Skeletal muscle satellite cell (primary cell): ENCODE measurements around the gene ASXL1.

Source experiments
- H3K27me3 ChIP-seq: 2 replicates; pipeline ENCODE4 v1.7.0; 2013; ENCODE audit warnings: low read length; ENCODE audit not compliant: control insufficient read depth, insufficient read depth
- H3K36me3 ChIP-seq: 2 replicates; pipeline ENCODE4 v1.7.0; 2013; ENCODE audit warnings: mild to moderate bottlenecking, control low read depth, low read length; ENCODE audit not compliant: insufficient read depth
- H3K4me1 ChIP-seq: 2 replicates; pipeline ENCODE4 v1.7.0; 2013; ENCODE audit warnings: low read length; ENCODE audit not compliant: control insufficient read depth, insufficient read depth
- H3K4me2 ChIP-seq: 2 replicates; pipeline ENCODE4 v1.7.0; 2013; ENCODE audit warnings: mild to moderate bottlenecking, low read length
- H3K4me3 ChIP-seq: 2 replicates; pipeline ENCODE4 v1.7.0; 2013; ENCODE audit warnings: low read length
- H3K9ac ChIP-seq: 2 replicates; pipeline ENCODE4 v1.7.0; 2013; ENCODE audit warnings: mild to moderate bottlenecking, low read depth, low read length, moderate library complexity
- H3K9me3 ChIP-seq: replicated peaks from 2 replicates; pipeline ENCODE4 v1.7.0; 2013; ENCODE audit warnings: mild to moderate bottlenecking, control low read depth, low read length

The ASXL1 gene

DNA sequence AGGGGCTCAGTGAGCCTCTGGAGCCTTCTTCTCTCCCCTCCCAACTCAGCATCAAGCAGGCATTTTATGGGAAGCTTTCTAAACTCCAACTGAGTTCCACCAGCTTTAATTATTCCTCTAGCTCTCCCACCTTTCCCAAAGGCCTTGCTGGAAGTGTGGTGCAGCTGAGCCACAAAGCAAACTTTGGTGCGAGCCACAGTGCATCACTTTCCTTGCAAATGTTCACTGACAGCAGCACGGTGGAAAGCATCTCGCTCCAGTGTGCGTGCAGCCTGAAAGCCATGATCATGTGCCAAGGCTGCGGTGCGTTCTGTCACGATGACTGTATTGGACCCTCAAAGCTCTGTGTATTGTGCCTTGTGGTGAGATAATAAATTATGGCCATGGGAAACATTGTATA lies 78.8 kb downstream of the ASXL1 start:
- no peaks in the 10 kb centered on the region for H3K27me3 ChIP-seq
- no peak overlapping the region for H3K4me3 ChIP-seq
- H3K36me3 ChIP-seq = peaks cover 96% of the 10 kb centered on the region
- no peak overlapping the region for H3K4me2 ChIP-seq
- no peak overlapping the region for H3K9ac ChIP-seq
- H3K4me1 ChIP-seq = peaks cover 12% of the 10 kb centered on the region
- H3K9me3 ChIP-seq = no peaks in the 10 kb centered on the region

DNA sequence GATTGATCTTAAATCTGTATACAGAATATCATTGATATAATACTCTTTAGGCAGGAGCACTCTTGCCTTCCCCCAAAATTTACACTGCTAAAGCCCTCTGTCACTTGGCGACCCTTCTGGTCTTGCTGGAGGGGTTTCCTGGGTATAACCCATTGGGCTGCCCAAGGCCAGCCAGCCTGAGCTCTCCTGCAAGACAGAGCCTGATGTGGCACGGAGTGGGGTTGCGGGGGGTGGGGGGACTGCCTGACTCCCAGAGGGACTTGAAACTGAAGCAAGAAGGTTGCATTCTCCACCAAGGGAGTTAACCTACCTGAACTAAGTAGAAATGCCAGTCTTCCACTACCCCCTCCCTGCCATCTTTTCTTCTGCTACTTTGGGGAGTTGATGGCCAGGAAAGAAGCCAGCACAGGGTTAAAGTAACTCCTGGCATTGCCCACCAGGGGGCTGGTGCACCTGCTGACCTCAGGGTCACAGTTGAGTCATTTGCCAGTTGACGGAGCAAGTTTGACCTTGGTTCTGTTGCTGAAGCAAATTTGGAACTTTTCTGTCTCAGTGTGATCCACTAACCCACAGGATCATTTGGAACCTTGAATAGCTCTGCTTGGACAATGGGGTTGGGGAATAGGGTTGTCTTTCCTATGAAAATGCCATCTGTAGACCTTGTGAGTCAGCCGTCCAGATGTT lies 79.4 kb downstream of the ASXL1 start:
- Histone ChIP-seq H3K27me3 (no peaks in the 10 kb centered on the region), H3K4me2 (no peak overlapping the region), H3K9me3 (no peaks in the 10 kb centered on the region), H3K9ac (no peak overlapping the region), H3K4me1 (peaks cover 12% of the 10 kb centered on the region), H3K36me3 (peaks cover 90% of the 10 kb centered on the region), H3K4me3 (no peak overlapping the region)

DNA sequence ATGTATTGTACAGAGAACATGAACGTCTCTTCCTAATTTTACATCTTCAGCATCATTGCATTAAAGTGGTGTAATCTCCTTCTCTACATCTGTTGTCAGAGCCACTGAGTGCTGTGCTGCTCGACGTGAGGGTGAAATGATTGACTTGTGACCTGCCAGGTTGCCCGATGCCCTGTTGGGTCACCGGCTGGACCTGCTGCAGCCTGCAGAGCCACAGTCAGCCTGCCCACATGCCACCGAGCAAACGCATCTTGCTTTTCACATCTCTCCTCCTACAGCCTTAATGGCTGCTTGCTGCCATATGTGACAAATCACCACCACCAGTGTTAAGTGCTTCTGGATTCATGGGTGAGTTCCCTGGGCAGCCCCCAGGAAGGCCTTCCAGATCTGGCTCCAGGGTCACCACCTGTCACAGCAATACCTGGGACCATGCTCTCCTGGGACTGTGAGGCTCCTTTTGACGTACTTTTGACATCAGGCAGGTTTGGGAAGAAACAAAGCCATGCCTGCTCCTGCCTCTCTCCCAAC lies 80.3 kb downstream of the ASXL1 start:
- Histone ChIP-seq H3K4me1 (peaks cover 12% of the 10 kb centered on the region), H3K27me3 (no peaks in the 10 kb centered on the region), H3K9me3 (no peaks in the 10 kb centered on the region), H3K36me3 (peaks cover 81% of the 10 kb centered on the region), H3K4me3 (no peak overlapping the region), H3K9ac (no peak overlapping the region), H3K4me2 (no peak overlapping the region)

DNA sequence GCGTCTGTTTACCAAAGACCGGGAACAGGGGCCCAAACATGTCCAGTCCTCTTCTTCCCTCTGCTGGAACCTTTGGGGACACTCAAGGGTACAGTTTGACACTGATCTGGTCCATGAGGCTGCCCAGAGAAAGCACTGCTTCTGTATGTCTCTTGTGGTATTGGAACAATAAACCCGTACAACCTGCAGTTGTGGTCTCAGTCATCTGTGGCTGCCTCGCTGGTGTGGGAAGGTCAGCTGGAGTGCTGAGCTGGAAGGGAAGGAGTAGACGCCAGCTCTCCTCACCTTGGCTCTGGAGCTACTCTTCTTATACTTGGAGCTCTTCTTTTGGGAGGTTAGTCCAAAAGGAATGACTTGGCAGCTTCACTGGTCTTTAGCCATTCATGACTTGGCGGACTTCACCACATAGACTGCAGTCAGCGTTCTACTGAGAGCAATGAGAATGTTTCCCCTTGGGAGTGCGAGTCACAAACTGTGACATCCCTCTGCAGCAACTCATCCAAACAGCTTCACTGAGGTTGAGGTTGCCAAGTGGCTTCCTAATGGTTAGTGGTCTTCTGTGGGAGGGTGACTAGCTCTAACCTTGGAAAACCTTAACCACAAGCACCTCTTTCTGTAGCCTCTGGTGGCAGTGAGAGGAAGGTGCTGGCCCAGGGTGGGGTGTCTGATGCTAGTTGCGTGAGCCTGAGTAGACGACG lies 81.2 kb downstream of the ASXL1 start:
- peaks cover 12% of the 10 kb centered on the region for H3K4me1 ChIP-seq
- no peaks in the 10 kb centered on the region for H3K27me3 ChIP-seq
- H3K4me2 ChIP-seq = no peak overlapping the region
- H3K9me3 ChIP-seq = no peaks in the 10 kb centered on the region
- no peak overlapping the region for H3K4me3 ChIP-seq
- no peak overlapping the region for H3K9ac ChIP-seq
- peaks cover 72% of the 10 kb centered on the region for H3K36me3 ChIP-seq

DNA sequence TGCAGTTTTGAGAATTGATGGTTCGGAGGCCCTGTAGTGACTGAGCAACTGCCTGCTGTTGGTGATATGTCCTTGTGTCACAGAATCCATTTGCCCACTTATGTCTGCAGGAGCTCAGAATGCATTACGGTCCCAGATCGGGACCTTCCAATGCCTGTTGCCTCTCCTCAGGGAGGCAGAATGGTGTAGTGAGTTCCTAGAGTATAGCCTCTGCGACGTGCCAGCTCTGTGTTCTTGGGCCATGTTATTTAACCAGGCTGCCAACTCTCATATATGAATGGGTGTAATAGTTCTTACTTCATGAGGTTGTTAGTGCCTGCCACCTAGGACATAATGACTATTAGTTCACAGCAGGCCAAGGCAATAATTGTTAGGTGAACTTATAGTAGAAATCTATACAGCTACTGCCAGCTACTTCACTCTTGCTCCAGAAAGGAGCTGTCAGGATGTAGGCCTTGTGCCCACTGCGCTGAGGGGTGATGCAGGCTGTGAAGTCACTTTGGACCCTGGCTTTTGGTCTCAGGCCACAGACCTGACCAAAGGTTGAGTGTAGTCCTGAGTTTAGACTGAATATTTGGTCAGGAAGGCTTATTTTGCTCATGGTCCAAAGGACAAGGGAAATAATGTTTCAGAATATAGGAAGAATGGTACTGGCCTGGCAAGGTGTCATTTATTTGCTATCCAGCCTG lies 82.1 kb downstream of the ASXL1 start:
- no peaks in the 10 kb centered on the region for H3K9me3 ChIP-seq
- no peak overlapping the region for H3K4me2 ChIP-seq
- H3K4me1 ChIP-seq = peaks cover 12% of the 10 kb centered on the region
- H3K9ac ChIP-seq = no peak overlapping the region
- H3K4me3 ChIP-seq = no peak overlapping the region
- H3K27me3 ChIP-seq = no peaks in the 10 kb centered on the region
- peaks cover 65% of the 10 kb centered on the region for H3K36me3 ChIP-seq

DNA sequence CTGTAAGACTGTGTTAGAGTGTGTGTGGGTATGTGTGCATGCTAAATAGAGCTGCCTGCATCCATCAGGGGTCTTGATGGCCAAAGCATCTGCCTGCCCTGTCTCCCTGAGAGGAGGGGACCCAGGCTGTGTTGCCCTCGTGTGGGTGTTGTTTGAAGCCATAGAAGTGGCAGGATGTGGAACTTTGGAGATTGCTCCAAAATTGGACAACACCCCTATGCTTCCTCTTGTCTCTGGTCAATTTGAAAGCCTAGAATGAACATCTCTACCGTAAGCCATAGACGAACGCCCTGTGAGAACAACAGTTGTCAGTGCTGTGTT lies 82.6 kb downstream of the ASXL1 start:
- Histone ChIP-seq H3K4me3 (no peak overlapping the region), H3K4me2 (no peak overlapping the region), H3K27me3 (no peaks in the 10 kb centered on the region), H3K9me3 (no peaks in the 10 kb centered on the region), H3K4me1 (peaks cover 12% of the 10 kb centered on the region), H3K9ac (no peak overlapping the region), H3K36me3 (peaks cover 63% of the 10 kb centered on the region)

DNA sequence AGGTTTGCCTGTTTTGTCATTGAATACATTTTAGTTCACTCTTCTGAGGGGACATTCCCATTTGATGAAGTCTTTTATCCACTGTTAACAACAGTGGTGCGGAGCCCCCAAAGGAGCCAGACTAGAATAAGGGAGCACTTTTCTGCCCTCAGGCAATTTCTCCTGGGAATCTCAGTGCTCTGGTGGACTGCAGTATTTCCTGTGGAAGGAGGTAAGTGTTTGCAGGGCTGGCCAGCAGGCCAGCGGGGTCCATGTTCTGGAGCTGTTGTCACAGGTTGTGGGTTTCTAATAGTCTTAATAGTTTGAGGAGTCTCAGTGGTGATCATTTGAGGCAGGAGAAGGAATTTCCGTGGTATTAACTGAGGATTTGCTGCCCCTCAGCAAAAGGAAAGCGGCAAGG lies 83.5 kb downstream of the ASXL1 start:
- no peak overlapping the region for H3K4me3 ChIP-seq
- peaks cover 56% of the 10 kb centered on the region for H3K36me3 ChIP-seq

DNA sequence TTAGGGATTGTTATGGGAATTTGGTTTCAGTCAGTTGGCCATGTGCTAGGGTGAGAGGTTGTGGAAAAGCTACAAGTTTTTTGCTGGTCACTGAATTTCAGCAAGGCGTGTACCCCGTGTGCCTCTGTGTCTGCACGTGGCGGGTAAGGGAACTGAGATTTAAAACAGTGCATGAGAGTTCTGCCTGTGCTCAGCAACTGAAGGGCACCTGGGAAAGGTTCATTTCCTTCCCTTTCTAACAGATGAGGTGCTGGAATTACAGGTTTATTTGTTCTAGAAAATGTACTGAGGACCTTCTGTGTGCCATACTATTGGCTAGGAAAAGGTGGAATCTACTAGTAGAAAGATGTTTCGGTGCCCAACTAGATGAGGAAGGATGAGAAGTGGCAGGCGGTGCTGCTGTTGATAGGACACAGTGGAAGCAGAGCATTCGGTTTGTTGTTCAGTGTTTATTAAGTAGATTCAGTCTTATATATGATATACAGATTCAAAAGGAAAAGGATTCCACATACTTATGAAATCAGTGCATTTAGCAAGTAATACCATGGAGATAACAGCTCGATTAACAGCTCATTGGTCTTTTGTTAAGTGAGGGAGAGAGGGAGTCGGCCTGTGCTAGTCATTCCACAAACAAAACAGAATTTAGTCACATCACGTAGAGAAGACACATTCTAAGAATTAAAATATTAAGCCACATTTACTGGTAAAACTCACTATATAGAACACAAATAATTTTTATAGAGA lies 84.7 kb downstream of the ASXL1 start:
- peaks cover 12% of the 10 kb centered on the region for H3K4me1 ChIP-seq
- H3K9ac ChIP-seq = no peak overlapping the region
- no peak overlapping the region for H3K4me3 ChIP-seq
- H3K9me3 ChIP-seq = no peaks in the 10 kb centered on the region
- no peak overlapping the region for H3K4me2 ChIP-seq
- H3K27me3 ChIP-seq = no peaks in the 10 kb centered on the region
- peaks cover 50% of the 10 kb centered on the region for H3K36me3 ChIP-seq

More for the DNA sequence above, 83.5 kb downstream of the ASXL1 start:
- Histone ChIP-seq H3K9me3 (no peaks in the 10 kb centered on the region), H3K9ac (no peak overlapping the region), H3K4me2 (no peak overlapping the region), H3K27me3 (no peaks in the 10 kb centered on the region), H3K4me1 (peaks cover 12% of the 10 kb centered on the region)

DNA sequence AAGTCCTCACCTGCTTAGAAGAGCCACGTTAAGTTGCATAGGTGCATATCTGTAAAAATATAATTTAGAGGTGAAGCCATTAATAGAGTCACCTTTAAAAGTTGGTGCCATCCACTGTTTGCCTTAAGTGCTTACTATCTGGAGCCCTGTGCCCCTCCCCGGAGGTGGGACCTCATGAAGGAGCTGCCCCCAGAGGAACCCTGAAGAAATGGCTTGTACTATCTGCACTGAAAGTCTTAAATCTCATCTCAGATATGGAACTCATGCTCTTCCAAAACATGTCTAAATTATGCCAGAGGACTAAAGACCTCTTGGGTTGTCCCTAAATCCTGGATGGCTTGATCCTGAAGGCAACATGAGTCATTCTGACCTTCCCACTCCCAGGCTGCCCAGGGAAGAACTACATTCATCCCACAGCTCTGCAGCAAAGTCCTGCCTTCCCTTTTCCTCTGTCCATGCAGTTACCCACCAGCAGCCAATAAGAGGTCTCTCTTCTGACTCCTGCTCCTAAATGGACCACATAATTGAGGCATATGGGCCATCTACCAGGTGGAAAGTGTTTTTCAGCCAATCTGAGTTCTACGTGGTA lies 85.3 kb downstream of the ASXL1 start:
- H3K4me3 ChIP-seq = no peak overlapping the region
- H3K27me3 ChIP-seq = no peaks in the 10 kb centered on the region
- no peak overlapping the region for H3K4me2 ChIP-seq
- peaks cover 11% of the 10 kb centered on the region for H3K4me1 ChIP-seq
- H3K9ac ChIP-seq = no peak overlapping the region
- H3K36me3 ChIP-seq = peaks cover 44% of the 10 kb centered on the region
- no peaks in the 10 kb centered on the region for H3K9me3 ChIP-seq

DNA sequence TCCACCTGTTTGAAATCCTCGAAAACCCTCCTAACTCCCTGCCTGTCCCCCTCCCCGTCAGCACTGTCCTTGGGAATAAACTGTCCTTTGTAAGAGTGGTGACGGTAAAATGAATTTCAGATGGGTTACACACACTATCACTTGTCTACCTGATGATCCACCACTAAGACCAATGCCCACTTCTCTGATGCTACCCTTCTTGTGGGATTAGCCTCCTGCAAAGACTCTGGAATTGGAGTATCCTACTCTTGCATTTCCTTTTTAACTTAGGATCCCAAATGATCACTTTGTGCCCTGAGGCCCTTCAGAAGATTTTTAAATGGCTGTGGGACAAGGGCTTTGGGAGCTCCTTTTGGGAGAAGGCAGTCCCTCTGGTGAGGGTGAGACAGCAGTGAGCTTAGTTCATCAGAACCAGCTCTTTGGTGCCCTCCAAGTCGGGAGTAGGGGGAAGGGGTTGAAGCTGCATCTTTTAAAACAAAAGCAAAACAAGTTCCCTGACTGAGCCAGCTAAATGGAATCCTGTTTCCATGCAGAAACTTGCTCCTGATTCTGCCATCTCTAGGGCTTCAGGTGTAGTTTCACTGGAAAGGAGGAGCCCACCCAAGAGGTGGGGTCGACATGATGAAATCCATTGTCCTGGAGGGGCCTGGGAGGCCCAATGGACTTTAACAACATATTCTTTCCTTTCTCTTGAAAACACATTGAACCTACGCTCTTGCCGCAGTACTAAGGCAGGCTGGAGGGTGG lies 86.5 kb downstream of the ASXL1 start:
- Histone ChIP-seq H3K4me3 (no peak overlapping the region), H3K9me3 (no peaks in the 10 kb centered on the region), H3K36me3 (peaks cover 36% of the 10 kb centered on the region), H3K9ac (no peak overlapping the region), H3K27me3 (no peaks in the 10 kb centered on the region), H3K4me1 (no peaks in the 10 kb centered on the region), H3K4me2 (no peak overlapping the region)
